HEK293 (cell line): ENCODE results near the gene KIF12.

ENCODE experiments used
- KLF1 ChIP-seq: fragments of 450-650 bp; formaldehyde crosslinking; IDR thresholded peaks from 2 replicates; pipeline ENCODE4 v1.5.1; 2016; ENCODE audit warnings: missing biosample characterization, missing genetic modification characterization
- ZBTB1 ChIP-seq: fragments of 450-650 bp; formaldehyde crosslinking; IDR thresholded peaks from 2 replicates; pipeline ENCODE4 v1.5.1; 2016; ENCODE audit warnings: missing biosample characterization, missing genetic modification characterization
- ZNF529 ChIP-seq: fragments of 450-650 bp; formaldehyde crosslinking; IDR thresholded peaks from 2 replicates; pipeline ENCODE4 v1.5.1; 2017; ENCODE audit warnings: missing genetic modification characterization, missing biosample characterization; ENCODE audit not compliant: insufficient replicate concordance
- TF ChIP-seq, protein P1 (sequence below): fragments of 450-650 bp; formaldehyde crosslinking; IDR thresholded peaks from 2 replicates; pipeline ENCODE4 v1.5.1; 2016; ENCODE audit warnings: missing biosample characterization, missing genetic modification characterization

DNA sequence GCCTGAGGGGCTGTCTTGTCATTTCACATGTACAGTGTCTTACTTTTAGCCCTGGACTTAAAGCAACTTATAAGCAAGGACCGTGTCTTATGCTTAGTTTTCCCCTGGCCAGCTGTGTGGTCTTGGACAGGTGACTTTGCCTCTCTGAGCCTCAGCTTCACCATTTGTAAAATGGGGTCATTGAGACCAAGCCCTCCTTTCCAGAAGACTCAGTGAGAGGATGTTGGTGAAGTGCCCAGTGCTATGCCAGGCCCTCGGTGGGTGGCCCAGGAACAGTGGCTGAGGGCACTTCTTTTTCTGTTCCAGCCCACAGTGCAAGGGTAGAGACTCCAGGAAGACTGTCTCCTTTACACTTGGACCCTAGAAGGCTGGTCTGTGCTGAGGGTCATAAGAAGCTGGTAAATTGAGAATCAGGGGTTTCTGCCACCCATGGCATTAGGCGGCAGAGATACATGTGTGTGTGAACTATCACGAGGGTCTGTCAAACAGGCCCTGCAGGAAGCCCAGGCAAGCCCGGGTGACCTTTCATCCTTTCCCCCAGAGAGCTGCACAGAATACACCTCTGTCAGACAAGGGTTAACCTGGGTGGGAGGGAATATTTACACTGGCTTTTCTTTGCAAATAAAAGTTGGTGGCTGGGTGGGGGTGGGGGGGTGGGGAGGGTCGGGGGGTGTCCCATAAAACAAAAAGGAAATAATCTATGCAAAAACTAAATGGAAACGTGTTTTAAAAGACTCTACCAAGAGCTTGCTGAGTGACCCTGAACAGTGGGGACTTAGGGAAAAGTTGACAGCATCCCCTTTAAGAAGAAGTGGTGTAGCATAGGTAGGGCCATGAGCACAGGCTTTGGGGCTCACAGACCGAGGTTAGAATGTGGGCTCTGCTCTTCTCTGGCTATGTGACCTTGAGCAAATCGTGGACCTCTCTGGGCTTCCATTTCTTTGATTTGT is 20.4 kb upstream of the KIF12 start:
- TF ChIP-seq ZNF529 (tag by site-specific recombination) (no peak), ZBTB1 (tag by site-specific recombination) (no peak), KLF1 (no peak)
- TF ChIP-seq, protein P1, sequence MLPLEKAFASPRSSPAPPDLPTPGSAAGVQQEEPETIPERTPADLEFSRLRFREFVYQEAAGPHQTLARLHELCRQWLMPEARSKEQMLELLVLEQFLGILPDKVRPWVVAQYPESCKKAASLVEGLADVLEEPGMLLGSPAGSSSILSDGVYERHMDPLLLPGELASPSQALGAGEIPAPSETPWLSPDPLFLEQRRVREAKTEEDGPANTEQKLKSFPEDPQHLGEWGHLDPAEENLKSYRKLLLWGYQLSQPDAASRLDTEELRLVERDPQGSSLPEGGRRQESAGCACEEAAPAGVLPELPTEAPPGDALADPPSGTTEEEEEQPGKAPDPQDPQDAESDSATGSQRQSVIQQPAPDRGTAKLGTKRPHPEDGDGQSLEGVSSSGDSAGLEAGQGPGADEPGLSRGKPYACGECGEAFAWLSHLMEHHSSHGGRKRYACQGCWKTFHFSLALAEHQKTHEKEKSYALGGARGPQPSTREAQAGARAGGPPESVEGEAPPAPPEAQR (tag by site-specific recombination), result no peak
